Duodenal mucosa (tissue), 2 donors: ENCODE results near the gene C6orf132.
A peak's percentile ranks its signal among the peaks of the same experiment; 100 is the strongest.

Source experiments
- H3K27ac ChIP-seq: one replicate; pipeline ENCODE4 v1.7.0; 2013; ENCODE audit warnings: low read depth, low read length
- H3K27me3 ChIP-seq, 2 donors: one replicate each; pipeline ENCODE4 v1.7.0; 2013; ENCODE audit warnings: low read length in 2 of 2, control low read depth in 1 of 2; ENCODE audit not compliant: insufficient read depth in 2 of 2, control insufficient read depth in 1 of 2
- H3K36me3 ChIP-seq, 2 donors: one replicate each; pipeline ENCODE4 v1.7.0; 2013; ENCODE audit warnings: low read length in 2 of 2, control low read depth in 1 of 2; ENCODE audit not compliant: insufficient read depth in 2 of 2, control insufficient read depth in 1 of 2
- H3K4me1 ChIP-seq, 2 donors: one replicate each; pipeline ENCODE4 v1.7.0; 2013; ENCODE audit warnings: low read length in 2 of 2, control low read depth in 1 of 2; ENCODE audit not compliant: insufficient read depth in 2 of 2, control insufficient read depth in 1 of 2
- H3K4me3 ChIP-seq, 2 donors: one replicate each; pipeline ENCODE4 v1.7.0; 2013; ENCODE audit warnings: low read length in 2 of 2, low read depth in 1 of 2
- H3K9ac ChIP-seq, 2 donors: one replicate each; pipeline ENCODE4 v1.7.0; 2013; ENCODE audit warnings: low read length in 2 of 2, low read depth in 1 of 2
- H3K9me3 ChIP-seq, 2 donors: one replicate each; pipeline ENCODE4 v1.7.0; 2013; ENCODE audit warnings: low read length in 2 of 2, control low read depth in 1 of 2; ENCODE audit not compliant: control insufficient read depth in 1 of 2

The C6orf132 gene

DNA sequence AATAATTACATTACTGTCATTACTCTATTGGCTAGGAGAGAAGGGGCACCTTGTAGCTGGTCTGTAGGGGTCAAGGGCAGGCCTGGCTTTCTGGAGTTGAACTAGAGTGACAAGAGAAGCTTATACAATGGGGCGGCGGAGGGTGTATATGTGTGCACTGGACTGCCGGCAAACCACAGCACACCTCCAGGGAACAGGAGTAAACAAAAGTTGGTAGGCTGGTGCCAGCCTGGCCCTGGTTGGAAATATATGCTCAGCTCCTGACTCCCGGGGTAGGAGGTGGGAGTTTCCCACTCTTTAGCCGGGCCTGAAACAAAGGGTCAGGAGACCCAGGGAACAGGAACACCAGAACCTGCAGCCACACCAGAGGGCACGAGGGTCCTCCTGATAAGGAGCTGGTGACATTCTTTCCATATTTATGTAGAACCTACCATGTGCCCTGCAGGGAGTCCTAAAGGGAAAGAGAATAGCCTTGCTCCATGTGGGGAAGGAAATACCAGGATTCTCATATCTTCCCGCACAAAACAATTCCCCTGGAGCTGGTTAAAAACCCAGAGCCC, 5.1 kb downstream of the C6orf132 start:
- Histone ChIP-seq H3K4me1 (peaks cover 49% of the 10 kb centered on the region in 2 donors), H3K27ac (peak overlapping the region; percentile 84), H3K4me3 (peak overlapping the region; percentile 37 to 44), H3K9me3 (no peaks in the 10 kb centered on the region), H3K27me3 (no peaks in the 10 kb centered on the region), H3K9ac (peak overlapping the region in 1 of 2 donors; percentile 46), H3K36me3 (peaks cover 0 to 11% of the 10 kb centered on the region in 2 donors)

DNA sequence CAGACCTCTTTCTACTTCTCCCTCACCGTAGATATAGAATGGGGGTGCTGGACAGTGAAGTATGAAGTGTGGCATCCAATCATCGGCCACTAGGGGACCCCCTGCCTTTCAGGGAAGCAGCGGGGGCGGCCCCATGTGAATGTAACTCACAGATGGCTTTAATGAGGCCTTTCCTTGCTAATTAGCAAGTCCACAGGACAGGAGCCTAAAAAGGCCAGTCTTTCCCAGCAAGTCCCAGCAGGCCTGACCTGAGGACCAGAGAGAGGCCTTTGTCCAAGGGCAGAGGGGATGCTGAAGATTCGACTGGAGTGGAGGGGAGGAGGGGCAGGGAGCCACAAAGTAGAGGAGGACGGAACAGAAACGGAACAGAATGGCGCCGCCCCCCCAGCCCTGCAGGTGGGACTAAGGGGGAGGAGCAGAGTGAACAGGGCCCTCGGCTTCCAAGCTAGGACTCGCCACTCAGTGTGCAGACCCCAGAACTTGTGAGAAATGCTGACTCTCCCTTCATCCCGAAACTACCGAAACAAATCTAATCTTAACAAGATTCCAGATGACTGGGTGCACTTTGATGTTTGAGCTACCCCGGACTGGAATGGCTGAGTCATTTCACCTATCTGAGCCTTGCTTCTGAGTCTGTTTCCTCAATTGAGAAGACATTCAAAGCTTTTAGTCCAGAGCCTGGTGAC, 5.8 kb downstream of the C6orf132 start:
- H3K9me3 ChIP-seq, result no peaks in the 10 kb centered on the region
- no peaks in the 10 kb centered on the region for H3K27me3 ChIP-seq
- peak overlapping the region; percentile 84 for H3K27ac ChIP-seq
- peaks cover 0 to 11% of the 10 kb centered on the region in 2 donors for H3K36me3 ChIP-seq
- peak overlapping the region; percentile 40 to 46 for H3K9ac ChIP-seq
- H3K4me3 ChIP-seq, result peak overlapping the region; percentile 37 to 44
- H3K4me1 ChIP-seq, result peaks cover 49% of the 10 kb centered on the region in 2 donors

DNA sequence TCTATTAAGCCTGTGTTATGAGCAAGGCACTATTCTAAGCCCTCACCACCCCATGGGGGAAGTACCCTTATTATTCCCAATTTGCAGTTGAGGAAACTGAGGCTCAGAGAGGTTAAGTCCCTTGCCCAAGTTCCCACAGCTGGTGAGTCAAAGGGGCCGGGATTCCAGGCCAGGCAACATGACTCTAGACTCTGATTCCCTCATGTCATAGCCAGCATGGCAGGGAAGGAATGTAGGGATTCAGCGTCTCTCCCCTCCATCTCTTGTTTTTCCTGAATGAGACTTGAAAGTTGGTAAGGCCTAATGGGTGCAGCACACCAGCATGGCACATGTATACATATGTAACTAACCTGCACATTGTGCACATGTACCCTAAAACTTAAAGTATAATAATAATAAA, 6.7 kb downstream of the C6orf132 start:
- Histone ChIP-seq H3K9ac (no peak overlapping the region), H3K4me1 (peaks cover 48 to 49% of the 10 kb centered on the region in 2 donors), H3K36me3 (peaks cover 0 to 11% of the 10 kb centered on the region in 2 donors), H3K27ac (no peak overlapping the region), H3K4me3 (no peak overlapping the region), H3K9me3 (no peaks in the 10 kb centered on the region), H3K27me3 (no peaks in the 10 kb centered on the region)

DNA sequence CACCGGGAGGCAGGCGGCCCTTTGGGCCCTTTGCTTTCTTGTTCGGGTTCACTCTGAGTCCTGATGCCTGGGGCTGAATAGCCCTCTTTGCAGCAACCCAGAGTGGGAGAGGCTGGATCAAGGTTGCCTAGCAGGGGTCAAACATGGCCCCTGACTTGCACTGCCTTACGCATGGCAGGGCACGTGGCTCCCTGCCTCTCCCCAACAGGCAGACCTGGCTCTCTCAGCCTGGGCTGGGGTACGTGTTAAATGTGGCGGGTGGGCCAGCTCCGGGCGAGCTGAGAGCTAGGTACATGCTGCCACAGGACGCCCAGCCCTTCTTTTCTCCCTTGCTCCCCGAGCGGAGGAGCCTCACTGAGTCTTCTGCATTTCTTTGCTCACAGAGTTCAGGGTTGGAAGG, 7.3 kb downstream of the C6orf132 start:
- H3K36me3 ChIP-seq, result peaks cover 0 to 13% of the 10 kb centered on the region in 2 donors
- H3K4me1 ChIP-seq, result peaks cover 43 to 48% of the 10 kb centered on the region in 2 donors
- no peaks in the 10 kb centered on the region for H3K9me3 ChIP-seq
- H3K27me3 ChIP-seq, result no peaks in the 10 kb centered on the region
- no peak overlapping the region for H3K4me3 ChIP-seq
- H3K27ac ChIP-seq, result no peak overlapping the region
- H3K9ac ChIP-seq, result no peak overlapping the region

DNA sequence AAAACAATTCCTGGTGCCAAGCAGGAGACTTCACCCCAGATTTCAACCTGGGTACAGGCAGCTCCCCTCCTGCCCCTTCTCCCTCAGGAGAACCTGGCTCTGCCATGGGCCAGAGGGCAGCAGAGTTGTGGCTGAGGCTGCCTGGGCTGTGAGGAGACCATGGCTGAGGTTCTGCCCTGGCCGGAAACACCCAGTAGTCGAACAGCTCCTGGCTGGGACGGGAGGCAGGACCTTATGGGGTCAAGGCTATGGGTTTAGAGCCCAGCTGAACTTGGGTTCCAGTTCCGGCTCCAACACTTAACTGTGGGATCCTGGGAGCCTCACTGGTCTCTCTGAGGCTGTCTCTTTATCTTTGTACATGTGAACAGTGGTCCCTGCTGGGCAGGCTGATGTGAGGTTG, 8.5 kb downstream of the C6orf132 start:
- H3K9ac ChIP-seq, result no peak overlapping the region
- H3K4me1 ChIP-seq, result peaks cover 30 to 36% of the 10 kb centered on the region in 2 donors
- H3K27ac ChIP-seq, result no peak overlapping the region
- H3K4me3 ChIP-seq, result no peak overlapping the region
- H3K27me3 ChIP-seq, result no peaks in the 10 kb centered on the region
- H3K9me3 ChIP-seq, result no peaks in the 10 kb centered on the region
- peaks cover 0 to 22% of the 10 kb centered on the region in 2 donors for H3K36me3 ChIP-seq

DNA sequence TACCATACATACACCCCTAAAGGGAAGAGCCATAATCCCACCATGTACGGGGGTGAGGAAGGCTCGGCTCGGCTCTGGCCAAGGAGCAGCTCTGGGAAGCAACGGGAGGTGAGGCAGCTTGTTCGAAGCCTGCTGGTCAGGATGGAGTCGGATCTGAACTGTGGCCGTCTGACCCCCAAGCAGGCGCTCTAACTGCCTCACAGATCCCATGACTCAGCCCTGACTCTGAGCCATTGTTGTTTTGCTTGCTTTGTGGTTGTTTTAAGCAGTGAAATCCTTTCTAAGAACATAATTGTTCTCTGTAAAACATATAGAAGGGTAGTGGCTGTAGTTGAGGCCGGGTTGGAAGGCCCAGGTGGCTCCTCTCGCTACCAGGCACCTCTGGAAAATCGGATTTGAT, 10.9 kb downstream of the C6orf132 start:
- no peak overlapping the region for H3K27ac ChIP-seq
- no peaks in the 10 kb centered on the region for H3K27me3 ChIP-seq
- H3K9ac ChIP-seq, result no peak overlapping the region
- H3K9me3 ChIP-seq, result no peaks in the 10 kb centered on the region
- H3K4me3 ChIP-seq, result no peak overlapping the region
- H3K36me3 ChIP-seq, result peaks cover 5 to 36% of the 10 kb centered on the region in 2 donors
- peaks cover 16 to 17% of the 10 kb centered on the region in 2 donors for H3K4me1 ChIP-seq

DNA sequence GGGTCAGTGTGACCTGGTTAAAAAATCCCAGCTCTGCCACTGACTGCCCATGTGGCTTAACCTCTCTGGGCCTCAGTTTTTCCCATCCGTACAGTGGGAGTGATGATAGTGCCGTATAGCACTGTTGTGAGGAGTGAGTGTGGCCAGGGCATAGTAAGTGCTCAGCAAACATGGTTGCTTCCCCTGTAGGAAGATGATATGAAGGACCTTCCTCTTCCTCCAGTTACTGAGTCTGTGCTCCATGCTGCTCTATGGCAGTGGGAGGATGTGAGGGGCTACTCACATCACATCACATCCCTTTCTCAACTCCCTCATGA, 13.1 kb downstream of the C6orf132 start:
- H3K9ac ChIP-seq, result no peak overlapping the region
- no peak overlapping the region for H3K4me3 ChIP-seq
- no peaks in the 10 kb centered on the region for H3K9me3 ChIP-seq
- H3K4me1 ChIP-seq, result peaks cover 19 to 22% of the 10 kb centered on the region in 2 donors
- no peaks in the 10 kb centered on the region for H3K27me3 ChIP-seq
- peaks cover 17 to 50% of the 10 kb centered on the region in 2 donors for H3K36me3 ChIP-seq
- H3K27ac ChIP-seq, result no peak overlapping the region

DNA sequence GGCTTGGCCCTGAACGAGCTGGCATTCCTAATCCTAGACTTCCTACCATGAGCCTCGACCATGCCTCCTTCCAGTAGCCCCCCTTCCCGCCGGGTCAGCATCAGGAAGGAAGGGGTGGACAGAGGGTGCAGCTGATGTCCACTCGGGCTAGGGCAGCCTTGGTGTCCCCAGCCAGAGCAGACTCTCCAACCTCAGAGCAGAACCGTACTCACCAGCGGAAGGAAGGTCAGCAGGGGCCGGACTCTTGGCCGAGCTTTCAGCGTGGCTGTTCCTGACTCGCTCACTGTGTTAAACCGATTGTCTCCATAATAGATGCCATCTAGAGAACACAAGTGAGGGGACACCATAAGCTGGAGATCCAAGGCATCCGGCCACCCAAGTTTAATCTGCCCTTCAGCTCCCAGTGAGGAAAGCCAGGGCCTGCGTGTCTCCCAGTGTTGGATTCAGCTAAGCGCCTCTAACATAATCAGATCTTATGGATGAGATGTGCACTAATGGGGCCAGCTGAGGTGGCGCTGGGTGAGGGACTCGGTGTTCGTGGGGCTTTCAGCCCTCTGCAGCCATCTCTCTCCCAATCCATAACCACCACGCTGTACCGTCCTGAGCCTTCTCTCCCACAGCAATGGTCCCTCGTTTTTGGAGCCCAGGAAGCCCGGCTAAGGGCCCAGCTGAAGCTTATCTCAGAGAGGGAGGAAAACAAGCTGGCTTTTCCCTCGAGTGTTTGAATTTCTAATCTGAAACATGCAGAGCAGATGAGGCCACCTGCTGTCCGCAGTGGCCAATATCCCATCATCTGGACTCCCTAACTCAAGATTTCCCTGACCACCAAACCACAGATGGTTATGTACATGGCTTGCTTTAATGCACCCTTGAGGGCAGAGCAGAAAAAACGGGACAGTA, 13.7 kb downstream of the C6orf132 start:
- Histone ChIP-seq H3K9ac (no peak overlapping the region), H3K9me3 (no peaks in the 10 kb centered on the region), H3K4me3 (no peak overlapping the region), H3K4me1 (peaks cover 18 to 23% of the 10 kb centered on the region in 2 donors), H3K36me3 (peaks cover 17 to 50% of the 10 kb centered on the region in 2 donors), H3K27me3 (no peaks in the 10 kb centered on the region), H3K27ac (no peak overlapping the region)

DNA sequence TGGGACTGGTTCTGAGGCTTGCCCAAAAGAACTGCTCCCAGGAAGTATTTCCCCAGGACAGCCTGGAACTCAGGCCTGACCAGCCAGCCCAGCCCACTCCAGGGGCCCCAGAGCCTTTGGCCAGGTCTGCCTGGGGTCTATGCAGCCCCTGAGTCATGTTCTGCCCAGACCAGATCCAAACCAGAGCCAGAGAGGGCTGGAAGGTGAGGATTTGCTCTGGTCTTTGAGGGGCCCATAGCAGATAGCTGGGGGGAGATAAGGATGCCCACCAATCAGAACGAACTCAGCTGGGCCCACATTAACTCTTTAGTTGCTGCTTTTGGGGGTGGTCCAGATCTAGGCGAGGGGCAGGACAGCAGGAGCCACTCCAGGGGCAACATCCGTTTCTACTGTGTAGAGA, 16.8 kb downstream of the C6orf132 start:
- Histone ChIP-seq H3K9ac (no peak overlapping the region), H3K9me3 (no peaks in the 10 kb centered on the region), H3K27ac (no peak overlapping the region), H3K36me3 (peaks cover 17 to 43% of the 10 kb centered on the region in 2 donors), H3K27me3 (no peaks in the 10 kb centered on the region), H3K4me3 (no peak overlapping the region), H3K4me1 (peaks cover 37 to 40% of the 10 kb centered on the region in 2 donors)

DNA sequence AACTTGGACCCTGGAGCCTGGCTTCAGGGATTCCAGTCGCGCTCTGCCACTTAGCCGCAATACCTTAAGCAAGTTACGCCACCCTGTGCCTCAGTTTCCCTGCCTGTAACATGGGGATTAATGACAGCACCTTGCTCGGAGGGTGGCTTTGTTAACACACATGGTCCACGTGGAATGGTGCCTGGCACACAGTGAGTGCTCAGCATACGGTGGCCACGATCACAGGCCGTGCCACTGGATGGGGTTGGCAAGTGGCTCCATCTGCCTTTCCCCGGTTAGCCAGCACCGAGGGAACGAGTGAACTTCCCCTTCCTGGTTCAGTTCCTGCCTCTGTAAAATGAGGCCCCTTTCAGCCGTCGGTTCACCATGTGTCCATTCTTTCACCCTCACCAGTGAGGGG, 17.2 kb downstream of the C6orf132 start:
- H3K36me3 ChIP-seq, result peaks cover 17 to 41% of the 10 kb centered on the region in 2 donors
- H3K27ac ChIP-seq, result no peak overlapping the region
- H3K9me3 ChIP-seq, result no peaks in the 10 kb centered on the region
- H3K27me3 ChIP-seq, result no peaks in the 10 kb centered on the region
- no peak overlapping the region for H3K4me3 ChIP-seq
- peaks cover 37 to 40% of the 10 kb centered on the region in 2 donors for H3K4me1 ChIP-seq
- H3K9ac ChIP-seq, result no peak overlapping the region
